Measurements from ENCODE around the gene SLC34A3.
"Not testable (repeated sequence)": the region's sequence is repeated elsewhere in the genome, so short reads cannot be mapped to it uniquely, and the experiment has no call there.

Gene SLC34A3

GRCh38 chr9:137228968-137229896 is 1.5 kb upstream of the SLC34A3 start:
- no peak for DNase-seq (ENCODE audit: low spot score)

- no peak for DNase-seq (ENCODE audit: low spot score)
Observed at GRCh38 chr9:137229903-137230704, 597 bp upstream of the SLC34A3 start.

DNA sequence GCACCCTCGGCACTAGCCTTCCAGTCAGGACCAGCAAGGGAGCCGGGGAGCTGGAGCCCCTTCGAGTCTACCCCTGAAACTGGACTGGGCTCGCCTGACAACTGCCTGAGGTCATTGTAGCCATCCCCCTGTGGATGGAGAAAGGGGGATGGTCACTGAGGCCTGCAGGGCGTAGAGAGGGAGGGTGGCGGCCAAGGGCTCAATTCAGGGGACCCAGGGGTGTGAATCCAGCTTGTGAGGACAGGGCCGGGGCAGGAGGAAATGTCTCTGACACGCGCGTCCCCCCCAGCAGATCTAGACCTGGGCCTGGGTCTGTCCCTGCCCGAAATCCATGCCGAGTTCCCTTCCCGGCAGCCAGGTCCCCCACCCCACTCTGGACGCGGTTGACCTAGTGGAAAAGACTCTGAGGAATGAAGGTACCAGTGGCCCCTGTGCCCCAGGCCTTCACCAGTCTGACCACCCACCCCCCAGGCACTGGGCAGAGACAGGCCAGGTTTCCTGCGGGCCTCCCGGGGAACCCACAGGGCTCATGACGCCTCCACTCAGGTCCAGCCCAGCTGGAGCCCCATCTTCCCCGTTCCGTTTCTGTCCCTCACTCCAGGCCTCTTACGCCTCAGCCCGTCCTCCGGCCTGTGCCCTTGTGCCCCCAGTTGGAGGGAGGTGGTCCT is 805 bp downstream of the SLC34A3 start:
- no peak for DNase-seq (ENCODE audit: low spot score)

GRCh38 chr9:137232101-137232500 is 1.4 kb downstream of the SLC34A3 start:
- DNase-seq (ENCODE audit: low spot score): no peak

DNA sequence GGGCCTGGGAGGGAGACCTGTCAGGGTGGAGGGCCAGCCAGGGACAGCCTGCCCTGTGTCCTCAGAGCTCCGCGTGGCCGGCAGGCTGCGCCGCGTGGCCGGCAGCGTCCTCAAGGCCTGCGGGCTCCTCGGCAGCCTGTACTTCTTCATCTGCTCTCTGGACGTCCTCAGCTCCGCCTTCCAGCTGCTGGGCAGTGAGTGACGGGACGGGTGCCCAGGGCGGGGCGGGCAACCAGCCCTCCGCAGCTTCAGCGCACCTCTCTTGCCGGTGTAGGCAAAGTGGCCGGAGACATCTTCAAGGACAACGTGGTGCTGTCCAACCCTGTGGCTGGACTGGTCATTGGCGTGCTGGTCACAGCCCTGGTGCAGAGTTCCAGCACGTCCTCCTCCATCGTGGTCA is 1.8 kb downstream of the SLC34A3 start:
- DNase-seq (ENCODE audit: low spot score): no peak

GRCh38 chr9:137233143-137233980 is 2.7 kb downstream of the SLC34A3 start:
- no peak for DNase-seq (ENCODE audit: low spot score)

- no peak for DNase-seq (ENCODE audit: low spot score)
Observed at GRCh38 chr9:137234055-137234697, 3.5 kb downstream of the SLC34A3 start.

DNA sequence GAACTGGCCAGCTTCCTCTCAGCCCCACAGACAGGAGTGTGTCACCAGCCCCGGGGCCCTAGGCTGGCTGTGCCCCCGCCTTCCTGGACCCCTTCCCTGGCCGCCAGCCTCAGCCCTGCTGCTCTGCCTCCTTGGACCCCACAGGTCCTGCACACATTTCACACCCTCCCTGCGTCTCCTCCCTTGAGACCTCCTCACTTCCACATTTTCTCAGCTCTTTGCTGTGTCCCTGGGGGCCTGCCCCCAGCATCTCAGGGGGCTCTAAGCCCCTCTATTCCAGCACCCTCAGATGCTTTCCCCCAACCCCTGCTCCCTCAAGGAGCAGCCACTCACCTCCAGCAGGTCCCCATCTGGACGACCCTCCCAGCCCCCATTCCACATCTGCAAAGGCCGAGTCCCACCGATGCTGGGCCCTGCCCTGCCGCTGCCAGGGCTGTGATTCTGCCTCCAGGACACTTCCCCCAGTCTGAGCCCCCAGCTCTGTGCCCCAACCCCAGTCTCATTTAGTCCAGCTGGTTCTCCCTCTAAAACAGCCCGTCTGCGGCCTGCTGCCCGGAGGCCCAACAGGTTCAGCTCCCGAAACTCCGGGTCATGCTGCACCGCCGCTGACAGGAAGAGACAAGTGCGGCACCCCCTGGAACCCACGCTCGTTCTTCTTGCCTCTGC is 4.2 kb downstream of the SLC34A3 start:
- no peak for DNase-seq (ENCODE audit: low spot score)

- no peak for DNase-seq (ENCODE audit: low spot score)
Observed at GRCh38 chr9:137235424-137236237, 4.9 kb downstream of the SLC34A3 start.

- peak; percentile 77 for DNase-seq (ENCODE audit: low spot score)
Observed at GRCh38 chr9:137236238-137236935, 5.7 kb downstream of the SLC34A3 start.

- DNase-seq (ENCODE audit: low spot score): no peak
Observed at GRCh38 chr9:137236936-137237421, 6.3 kb downstream of the SLC34A3 start.

- no peak for DNase-seq (ENCODE audit: low spot score)
Observed at GRCh38 chr9:137237759-137238726, 7.3 kb downstream of the SLC34A3 start.

DNA sequence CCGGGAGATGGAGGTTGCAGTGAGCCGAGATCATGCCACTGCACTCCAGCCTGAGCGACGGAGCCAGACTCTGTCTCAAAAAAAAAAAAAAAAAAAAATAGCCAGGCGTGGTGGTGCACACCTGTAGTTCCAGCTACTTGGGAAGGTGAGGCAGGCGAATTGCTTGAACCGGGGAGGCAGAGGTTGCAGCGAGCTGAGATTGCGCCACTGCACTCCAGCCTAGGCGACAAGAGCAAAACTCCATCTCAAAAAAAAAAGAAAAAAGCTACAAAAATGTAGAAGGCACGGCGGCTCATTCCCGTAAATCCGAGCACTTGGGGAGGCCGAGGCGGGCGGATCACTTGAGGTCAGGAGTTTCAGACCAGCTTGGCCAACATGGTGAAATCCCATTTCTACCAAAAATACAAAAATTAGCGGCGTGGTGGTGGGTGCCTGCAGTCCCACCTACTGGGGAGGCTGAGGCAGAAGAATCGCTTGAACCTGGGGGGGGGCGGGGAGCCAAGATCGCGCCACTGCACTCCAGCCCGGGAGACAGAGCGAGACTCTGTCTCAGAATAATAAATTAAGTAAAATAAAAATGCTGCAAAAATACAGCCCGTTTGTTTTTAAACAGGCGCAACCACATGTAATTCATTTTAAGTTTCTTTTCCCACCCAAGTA is 9.0 kb downstream of the SLC34A3 start:
- DNase-seq (ENCODE audit: low spot score): not testable (repeated sequence)

DNA sequence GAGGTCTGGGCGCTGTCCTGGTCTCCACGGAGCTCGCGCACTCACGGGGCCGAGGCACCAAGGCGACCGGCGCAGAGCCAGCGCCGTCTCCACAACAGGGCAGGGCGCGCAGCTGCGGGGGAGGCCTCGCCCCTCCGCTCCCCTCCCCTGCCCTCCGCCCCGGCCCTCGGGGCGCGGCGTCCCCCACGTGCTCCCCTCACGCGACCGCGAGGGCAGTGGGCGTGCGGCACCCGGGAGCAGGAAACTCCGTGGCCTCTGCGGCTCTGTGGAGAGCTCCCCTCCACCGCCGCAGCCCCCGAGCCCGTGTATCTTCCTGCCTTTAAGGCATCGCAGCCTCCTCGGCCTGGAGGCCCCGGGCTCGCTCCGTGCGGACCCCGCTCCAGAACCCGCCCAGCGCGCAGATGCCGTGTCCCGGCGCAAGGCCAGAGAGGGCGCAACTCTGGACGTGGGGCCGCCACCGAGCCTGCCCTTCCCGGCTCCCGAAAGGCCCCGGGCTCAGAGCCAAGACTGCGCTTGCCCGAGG is 9.7 kb downstream of the SLC34A3 start:
- DNase-seq (ENCODE audit: low spot score): no peak

DNA sequence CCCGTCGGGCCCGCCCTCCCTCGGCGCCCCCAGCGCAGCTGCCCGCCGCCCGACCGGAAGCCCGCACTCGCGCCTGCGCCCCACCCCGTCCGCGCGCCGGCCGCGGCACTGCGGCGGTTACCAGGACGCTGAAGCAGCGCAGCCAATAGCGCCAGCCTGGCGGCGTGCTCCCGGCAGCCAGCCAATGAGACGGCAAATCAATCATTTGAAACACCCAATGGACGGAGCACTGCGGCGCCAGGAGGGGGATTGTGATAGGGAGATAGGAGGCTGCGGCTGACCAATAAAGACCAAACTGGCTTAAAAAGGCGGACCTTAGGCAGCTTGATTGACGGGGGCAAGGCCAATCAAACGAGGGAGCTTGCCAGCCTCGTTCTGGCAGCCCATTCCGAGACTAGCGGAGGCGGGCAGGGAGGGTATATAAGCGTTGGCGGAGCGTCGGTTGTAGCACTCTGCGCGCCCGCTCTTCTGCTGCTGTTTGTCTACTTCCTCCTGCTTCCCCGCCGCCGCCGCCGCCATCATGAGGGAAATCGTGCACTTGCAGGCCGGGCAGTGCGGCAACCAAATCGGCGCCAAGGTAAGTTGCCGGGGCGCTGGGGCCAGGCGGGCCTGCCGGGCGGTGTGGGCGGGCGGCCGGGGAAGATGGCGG is 10.3 kb downstream of the SLC34A3 start, which contains the start of gene TUBB4B:
Gene TUBB4B, plus strand, starts transcription at position 447 of the 649 bp plus-strand sequence. Its CDS starts 74 bp downstream, at position 521.
- peak; percentile 100 for DNase-seq (ENCODE audit: low spot score)
